Motor neuron (in vitro differentiated cells): ENCODE measurements around the gene HSPBP1. TPM values are rescaled to one million over a fixed set of nuclear protein-coding genes. Genes with fewer than 3 reads are reported as not detected.
A peak's percentile ranks its signal among the peaks of the same experiment; 100 is the strongest.

ENCODE experiments used
- ATAC-seq, 8 experiments: fragments of 200-7000 bp; cut with Tn5 transposase; replicated peaks in 6 of 8; 2 replicates each; pipeline ENCODE4 v1.8.0; 2021; ENCODE audit warnings: mild to moderate bottlenecking in 8 of 8, moderate library complexity in 8 of 8
- H3K27ac ChIP-seq, 2 donors: fragments of 250-450 bp; sonication (Bioruptor Pico); 2 replicates each; pipeline ENCODE4 v1.9.0; 2021; ENCODE audit warnings: antibody characterized with exemption in 2 of 2, mild to moderate bottlenecking in 2 of 2, moderate library complexity in 1 of 2
- H3K4me1 ChIP-seq, 2 donors: fragments of 250-450 bp; sonication (Bioruptor Pico); replicated peaks in 1 of 2; 2 replicates each; pipeline ENCODE4 v1.6.1; 2021; ENCODE audit warnings: antibody characterized with exemption in 2 of 2, mild to moderate bottlenecking in 2 of 2, moderate library complexity in 1 of 2
- H3K4me3 ChIP-seq, 5 donors: fragments of 250-450 bp; sonication (Bioruptor Pico); 2 replicates each; pipeline ENCODE4 v1.9.0; 2021; ENCODE audit warnings: antibody characterized with exemption in 5 of 5, mild to moderate bottlenecking in 5 of 5, moderate library complexity in 4 of 5
- WGBS, 10 experiments: fragments of 450-650 bp; shearing (Covaris generic); methylation state at CpG; one replicate each; pipeline ENCODE4 v1.0.0; 2022; 5-methylcytosine and 5-hydroxymethylcytosine counted together
- in situ Hi-C, 9 experiments: fragments of 400-800 bp; cut with MboI; loops; one replicate each; pipeline ENCODE4 v1.15.0; 2021; ENCODE audit warnings: low sequenced_read_pairs in 9 of 9, low pct_unique_long_range_greater_than_20kb in 2 of 9; ENCODE audit not compliant: unreplicated experiment in 9 of 9
- total RNA-seq, 8 experiments: library from RNA; unstranded; fragments of 300-600 nt; gene quantifications; 2 replicates each; pipeline versions ENCODE4 v1.2.3 to v1.2.4, GENCODE V29; 2022

Gene HSPBP1
- total RNA-seq, 8 experiments from 2014 or later = 20.6 to 37.3 (median 24.5) TPM

- in situ Hi-C loops = no loop called here
- Histone ChIP-seq H3K27ac (no peak overlapping the region), H3K4me3 (no peak overlapping the region), H3K4me1 (peaks cover 19 to 20% of the 10 kb centered on the region in 2 donors)
- no peak for ATAC-seq
- 70 to 100% (median 81%) methylated on average over 1 to 17 of the region's 23 CpGs; no CpG with 5 or more reads in 1 of the 10 experiments for WGBS, 10 experiments
These were observed 25.9 kb downstream of the HSPBP1 start for GRCh38 chr19:55253842-55254624.

GRCh38 chr19:55252760-55253663, 26.9 kb downstream of the HSPBP1 start:
- Histone ChIP-seq H3K27ac (no peak overlapping the region), H3K4me1 (peaks cover 19 to 20% of the 10 kb centered on the region in 2 donors), H3K4me3 (no peak overlapping the region)
- WGBS, 10 experiments = 50 to 100% (median 92%) methylated on average over 1 to 11 of the region's 21 CpGs; no CpG with 5 or more reads in 2 of the 10 experiments
- peak in 1 of 8 experiments; percentile 10 for ATAC-seq
- in situ Hi-C loops = no loop called here

GRCh38 chr19:55251341-55252081, 28.4 kb downstream of the HSPBP1 start:
- no peak overlapping the region for H3K27ac ChIP-seq
- 67 to 100% (median 94%) methylated on average over 3 to 8 of the region's 19 CpGs; no CpG with 5 or more reads in 2 of the 10 experiments for WGBS, 10 experiments
- peaks cover 11 to 12% of the 10 kb centered on the region in 2 donors for H3K4me1 ChIP-seq
- H3K4me3 ChIP-seq = no peak overlapping the region
- in situ Hi-C loops = no loop called here
- no peak for ATAC-seq

GRCh38 chr19:55250262-55251036, 29.5 kb downstream of the HSPBP1 start:
- 75 to 100% (median 100%) methylated on average over 1 to 2 of the region's 18 CpGs; no CpG with 5 or more reads in 7 of the 10 experiments for WGBS, 10 experiments
- in situ Hi-C loops = no loop called here
- Histone ChIP-seq H3K4me3 (no peak overlapping the region), H3K27ac (no peak overlapping the region), H3K4me1 (peaks cover 2 to 3% of the 10 kb centered on the region in 2 donors)
- no peak for ATAC-seq

- no peak for ATAC-seq
- Histone ChIP-seq H3K4me3 (no peak overlapping the region), H3K4me1 (peaks cover 0 to 3% of the 10 kb centered on the region in 2 donors), H3K27ac (no peak overlapping the region)
- in situ Hi-C loops = no loop called here
- 80 to 100% (median 87%) methylated on average over 2 to 5 of the region's 11 CpGs; no CpG with 5 or more reads in 3 of the 10 experiments for WGBS, 10 experiments
These were observed 30.1 kb downstream of the HSPBP1 start for GRCh38 chr19:55249841-55250240.

- no peak overlapping the region for H3K27ac ChIP-seq
- no peak overlapping the region for H3K4me3 ChIP-seq
- H3K4me1 ChIP-seq = peaks cover 0 to 3% of the 10 kb centered on the region in 2 donors
- in situ Hi-C loops = no loop called here
- 100% methylated on average over 1 to 4 of the region's 9 CpGs; no CpG with 5 or more reads in 7 of the 10 experiments for WGBS, 10 experiments
- no peak for ATAC-seq
These were observed 31.2 kb downstream of the HSPBP1 start for GRCh38 chr19:55248704-55249103.

GRCh38 chr19:55248166-55248675, 31.7 kb downstream of the HSPBP1 start:
- no peak overlapping the region for H3K4me3 ChIP-seq
- H3K27ac ChIP-seq = peak overlapping the region in 1 of 2 donors; percentile 39
- H3K4me1 ChIP-seq = no peaks in the 10 kb centered on the region
- in situ Hi-C loops = no loop called here
- 33 to 100% (median 90%) methylated on average over 1 to 4 of the region's 10 CpGs; no CpG with 5 or more reads in 7 of the 10 experiments for whole genome bisulfite sequencing, 10 experiments
- peak in 1 of 8 experiments; percentile 7 for ATAC-seq

GRCh38 chr19:55247621-55248099, 32.2 kb downstream of the HSPBP1 start:
- no peak overlapping the region for H3K4me3 ChIP-seq
- H3K4me1 ChIP-seq = no peaks in the 10 kb centered on the region
- in situ Hi-C loops = no loop called here
- WGBS, 10 experiments = 20 to 89% (median 32%) methylated on average over 1 to 3 of the region's 10 CpGs; no CpG with 5 or more reads in 6 of the 10 experiments
- peak in 6 of 8 experiments; percentile 31 to 97 (median 80) for ATAC-seq
- no peak overlapping the region for H3K27ac ChIP-seq

GRCh38 chr19:55246462-55247451, 33.2 kb downstream of the HSPBP1 start:
- H3K4me1 ChIP-seq = no peaks in the 10 kb centered on the region
- in situ Hi-C loops = no loop called here
- 86 to 100% (median 95%) methylated on average over 1 to 20 of the region's 40 CpGs for WGBS, 10 experiments
- no peak overlapping the region for H3K27ac ChIP-seq
- peak in 2 of 8 experiments; percentile 2 to 13 for ATAC-seq
- H3K4me3 ChIP-seq = no peak overlapping the region

- no peak overlapping the region for H3K4me3 ChIP-seq
- no peaks in the 10 kb centered on the region for H3K4me1 ChIP-seq
- no peak overlapping the region for H3K27ac ChIP-seq
- 93% methylated on average over 5 of the region's 23 CpGs; no CpG with 5 or more reads in 9 of the 10 experiments for WGBS, 10 experiments
- in situ Hi-C loops = no loop called here
- no peak for ATAC-seq
These were observed 34.5 kb downstream of the HSPBP1 start for GRCh38 chr19:55245236-55245904.
